Measurements from ENCODE around the gene ECE1. TPM values are rescaled to one million over a fixed set of nuclear protein-coding genes. Genes with fewer than 3 reads are reported as not detected.
A peak's percentile ranks its signal among the peaks of the same experiment; 100 is the strongest.

The ECE1 gene
- total RNA-seq, 1 donor = 32.6 TPM

- peak overlapping the region; percentile 64 for H2AFZ ChIP-seq (ENCODE audit: low read length)
- peak; percentile 98 for DNase-seq (ENCODE audit: insufficient read length, low spot score, missing footprints)
- no peaks in the 10 kb centered on the region for H3K36me3 ChIP-seq (ENCODE audit: insufficient read depth, low read length)
- H3K9me3 ChIP-seq (ENCODE audit: low read depth, low read length) = no peaks in the 10 kb centered on the region
- TF ChIP-seq CTCF (IDR thresholded peaks at IDR 0.05; ENCODE audit: extremely low read depth, low read depth, low read length) = no peak
- H3K4me1 ChIP-seq (ENCODE audit: insufficient read depth, low read length) = peaks cover 46% of the 10 kb centered on the region
- peak overlapping the region; percentile 48 for H3K4me3 ChIP-seq (ENCODE audit: insufficient read depth, low read length)
- H4K20me1 ChIP-seq (ENCODE audit: insufficient read depth, low read length) = no peaks in the 10 kb centered on the region
- peak overlapping the region; percentile 79 for H3K4me2 ChIP-seq (ENCODE audit: insufficient read depth, low read length)
- peaks cover 19% of the 10 kb centered on the region for H3K79me2 ChIP-seq (ENCODE audit: insufficient read depth, low read length)
- H3K27me3 ChIP-seq (ENCODE audit: insufficient read depth, low read length) = no peaks in the 10 kb centered on the region
- H3K27ac ChIP-seq (ENCODE audit: low read depth, low read length) = peak overlapping the region; percentile 93
Measured at GRCh38 chr1:21324368-21325141, 34.3 kb upstream of the ECE1 start.

GRCh38 chr1:21323091-21323490 lies 32.8 kb upstream of the ECE1 start:
- Histone ChIP-seq H3K79me2 (ENCODE audit: insufficient read depth, low read length) (peaks cover 22% of the 10 kb centered on the region), H3K27me3 (ENCODE audit: insufficient read depth, low read length) (no peaks in the 10 kb centered on the region)
- TF ChIP-seq CTCF (IDR thresholded peaks at IDR 0.05; ENCODE audit: extremely low read depth, low read depth, low read length) = no peak

GRCh38 chr1:21322681-21323016 lies 32.4 kb upstream of the ECE1 start:
- no peak for TF ChIP-seq CTCF (IDR thresholded peaks at IDR 0.05; ENCODE audit: extremely low read depth, low read depth, low read length)
- Histone ChIP-seq H3K27ac (ENCODE audit: low read depth, low read length) (peak overlapping the region; percentile 13), H3K79me2 (ENCODE audit: insufficient read depth, low read length) (peaks cover 21% of the 10 kb centered on the region), H3K27me3 (ENCODE audit: insufficient read depth, low read length) (no peaks in the 10 kb centered on the region), H3K4me1 (ENCODE audit: insufficient read depth, low read length) (peaks cover 65% of the 10 kb centered on the region), H3K4me2 (ENCODE audit: insufficient read depth, low read length) (peak overlapping the region; percentile 12), H3K36me3 (ENCODE audit: insufficient read depth, low read length) (no peaks in the 10 kb centered on the region), H3K4me3 (ENCODE audit: insufficient read depth, low read length) (no peak overlapping the region), H4K20me1 (ENCODE audit: insufficient read depth, low read length) (no peaks in the 10 kb centered on the region), H3K9me3 (ENCODE audit: low read depth, low read length) (no peaks in the 10 kb centered on the region), H2AFZ (ENCODE audit: low read length) (no peak overlapping the region)
- DNase-seq (ENCODE audit: insufficient read length, low spot score, missing footprints) = no peak

More at GRCh38 chr1:21323091-21323490, 32.8 kb upstream of the ECE1 start:
- Histone ChIP-seq H3K4me3 (ENCODE audit: insufficient read depth, low read length) (no peak overlapping the region), H3K27ac (ENCODE audit: low read depth, low read length) (peak overlapping the region; percentile 13), H3K4me1 (ENCODE audit: insufficient read depth, low read length) (peaks cover 61% of the 10 kb centered on the region), H3K9me3 (ENCODE audit: low read depth, low read length) (no peaks in the 10 kb centered on the region), H4K20me1 (ENCODE audit: insufficient read depth, low read length) (no peaks in the 10 kb centered on the region), H2AFZ (ENCODE audit: low read length) (no peak overlapping the region), H3K36me3 (ENCODE audit: insufficient read depth, low read length) (no peaks in the 10 kb centered on the region), H3K4me2 (ENCODE audit: insufficient read depth, low read length) (peak overlapping the region; percentile 12)
- peak; percentile 75 for DNase-seq (ENCODE audit: insufficient read length, low spot score, missing footprints)

- Histone ChIP-seq H3K36me3 (ENCODE audit: insufficient read depth, low read length) (no peaks in the 10 kb centered on the region), H3K4me1 (ENCODE audit: insufficient read depth, low read length) (peaks cover 71% of the 10 kb centered on the region), H3K27ac (ENCODE audit: low read depth, low read length) (peak overlapping the region; percentile 13), H4K20me1 (ENCODE audit: insufficient read depth, low read length) (no peaks in the 10 kb centered on the region), H2AFZ (ENCODE audit: low read length) (no peak overlapping the region), H3K9me3 (ENCODE audit: low read depth, low read length) (no peaks in the 10 kb centered on the region), H3K4me3 (ENCODE audit: insufficient read depth, low read length) (no peak overlapping the region), H3K4me2 (ENCODE audit: insufficient read depth, low read length) (no peak overlapping the region), H3K27me3 (ENCODE audit: insufficient read depth, low read length) (no peaks in the 10 kb centered on the region), H3K79me2 (ENCODE audit: insufficient read depth, low read length) (peaks cover 17% of the 10 kb centered on the region)
- TF ChIP-seq CTCF (IDR thresholded peaks at IDR 0.05; ENCODE audit: extremely low read depth, low read depth, low read length) = no peak
- DNase-seq (ENCODE audit: insufficient read length, low spot score, missing footprints) = peak; percentile 38
Measured at GRCh38 chr1:21321963-21322680, 31.9 kb upstream of the ECE1 start.
